Measurements from ENCODE around the gene SZT2. TPM values are rescaled to one million over a fixed set of nuclear protein-coding genes. Genes with fewer than 3 reads are reported as not detected.
A peak's percentile ranks its signal among the peaks of the same experiment; 100 is the strongest.

The SZT2 gene
- total RNA-seq, 1 experiment from 2014 or later: 28.4 TPM

- TF ChIP-seq E2F5 (CRISPR knock-in tag; IDR thresholded peaks at IDR 0.05): no peak
- peak; percentile 75; the same call in 1 of the 2 replicates for TF ChIP-seq MAX (CRISPR knock-in tag; IDR thresholded peaks at IDR 0.05)
- peak; percentile 67; the same call in 1 of the 2 replicates for TF ChIP-seq NFE2L1 (CRISPR knock-in tag; IDR thresholded peaks at IDR 0.05)
- TF ChIP-seq MYBL2 (CRISPR knock-in tag; IDR thresholded peaks at IDR 0.05): 0 out of 2 replicates have a peak, but pooled peaks have one; percentile 57
- TF ChIP-seq ZNF425 (CRISPR knock-in tag; conservative IDR thresholded peaks at IDR 0.05): no peak
Observed at GRCh38 chr1:43389326-43390313, at the start of gene SZT2, which contains the start of gene MED8 (continued).

GRCh38 chr1:43340559-43340958 is 49.1 kb upstream of the SZT2 start:
- DNase-seq (ENCODE audit: low spot score) (no peak), ATAC-seq (no peak)
- H3K27ac Mint-ChIP-seq: no peak overlapping the region
- H3K27me3 Mint-ChIP-seq (ENCODE audit: low read depth): peaks cover 13% of the 10 kb centered on the region
- no peaks in the 10 kb centered on the region for H3K36me3 Mint-ChIP-seq
- H3K4me1 Mint-ChIP-seq: peaks cover 4% of the 10 kb centered on the region; the same call in 1 of the 2 replicates
- TF ChIP-seq MLX (CRISPR knock-in tag; IDR thresholded peaks at IDR 0.05) (no peak), JAZF1 (CRISPR knock-in tag; IDR thresholded peaks at IDR 0.05) (no peak)
- ChIA-PET CTCF (interaction anchor here (0.5 kb wide), 1 partner anchor 30 kb away, joined by 3 read pairs; no protein-coding TSS in a partner anchor), POLR2A (interaction anchor here (1.1 kb wide), 1 partner anchor 18 kb away, joined by 3 read pairs; the partner anchor contains the start of gene CDC20)
- H3K4me3 Mint-ChIP-seq: no peak overlapping the region
- H3K9me3 Mint-ChIP-seq: no peaks in the 10 kb centered on the region

- no peak for TF ChIP-seq AR (CRISPR knock-in tag; IDR thresholded peaks at IDR 0.05)
- Mint-ChIP-seq H3K4me3 (no peak overlapping the region), H3K27me3 (ENCODE audit: low read depth) (peaks cover 25% of the 10 kb centered on the region), H3K27ac (no peak overlapping the region), H3K4me1 (peaks cover 10% of the 10 kb centered on the region), H3K9me3 (no peaks in the 10 kb centered on the region), H3K36me3 (no peaks in the 10 kb centered on the region)
- ChIA-PET CTCF (no interaction called here), POLR2A (interaction anchor here (0.5 kb wide), 1 partner anchor 584 kb away, joined by 4 read pairs; no protein-coding TSS in a partner anchor)
- DNase-seq (ENCODE audit: low spot score) (no peak), ATAC-seq (no peak)
Observed at GRCh38 chr1:43344267-43344850, 45.3 kb upstream of the SZT2 start.

- DNase-seq (ENCODE audit: low spot score): no peak
- no peak for ATAC-seq
- Mint-ChIP-seq H3K4me3 (no peak overlapping the region), H3K4me1 (peaks cover 16% of the 10 kb centered on the region), H3K36me3 (no peaks in the 10 kb centered on the region), H3K27me3 (ENCODE audit: low read depth) (peaks cover 24% of the 10 kb centered on the region), H3K27ac (no peak overlapping the region), H3K9me3 (no peaks in the 10 kb centered on the region)
- ChIA-PET CTCF (no interaction called here), POLR2A (no interaction called here)
- no peak for TF ChIP-seq TP53 (CRISPR knock-in tag; IDR thresholded peaks at IDR 0.05)
- TF ChIP-seq PREB (CRISPR knock-in tag; IDR thresholded peaks at IDR 0.05; ENCODE audit: borderline replicate concordance): no peak
- no peak for TF ChIP-seq ZNF671 (CRISPR knock-in tag; IDR thresholded peaks at IDR 0.05)
- TF ChIP-seq JUN (CRISPR knock-in tag; IDR thresholded peaks at IDR 0.05): no peak
- TF ChIP-seq HMGA2 (CRISPR knock-in tag; IDR thresholded peaks at IDR 0.05): no peak
- TF ChIP-seq NFATC4 (CRISPR knock-in tag; IDR thresholded peaks at IDR 0.05): no peak
- no peak for TF ChIP-seq CDX4 (CRISPR knock-in tag; IDR thresholded peaks at IDR 0.05; ENCODE audit: borderline replicate concordance)
- no peak for TF ChIP-seq MLX (CRISPR knock-in tag; IDR thresholded peaks at IDR 0.05)
Observed at GRCh38 chr1:43345120-43345519, 44.6 kb upstream of the SZT2 start.

Measured in WTC11 (cell line).